Ovary (tissue), 9 donors: ENCODE results near the gene KANTR. TPM values are rescaled to one million over a fixed set of nuclear protein-coding genes. Genes with fewer than 3 reads are reported as not detected.

ENCODE experiments used
- DNase-seq, 5 donors: peaks; one replicate each; pipeline ENCODE4 v3.0.0-alpha.2; 2019 to 2020
- H3K27ac ChIP-seq, 2 donors: fragments of 200-600 bp; one replicate each; pipeline versions ENCODE4 v1.5.1 to v1.8.0; 2019 to 2022
- H3K27me3 ChIP-seq: fragments of 200-600 bp; one replicate; pipeline ENCODE4 v1.8.0; 2022
- H3K36me3 ChIP-seq: fragments of 200-600 bp; sonication (generic); one replicate; pipeline ENCODE4 v1.5.1; 2019
- H3K4me1 ChIP-seq: one replicate; pipeline ENCODE4 v1.8.1; 2013; ENCODE audit warnings: mild to moderate bottlenecking, moderate library complexity; ENCODE audit not compliant: insufficient read depth
- H3K4me3 ChIP-seq: fragments of 200-600 bp; sonication (generic); one replicate; pipeline ENCODE4 v1.5.1; 2017
- H3K9me3 ChIP-seq, 2 donors: fragments of 200-600 bp in 1 of 2; sonication (generic) in 1 of 2; one replicate each; pipeline versions ENCODE4 v1.5.1 to v1.8.1; 2013 to 2019; ENCODE audit warnings: mild to moderate bottlenecking in 1 of 2, moderate library complexity in 1 of 2
- CTCF ChIP-seq, 3 donors: fragments of 450-650 bp in 2 of 3; fragments of 200-600 bp in 1 of 3; IDR thresholded peaks; one replicate each; pipeline versions ENCODE4 v1.5.1 to v1.8.0; 2016 to 2022; ENCODE audit warnings: antibody characterized with exemption in 3 of 3, mild to moderate bottlenecking in 1 of 3
- EP300 ChIP-seq: sonication (generic); formaldehyde crosslinking; IDR thresholded peaks from one replicate; pipeline ENCODE4 v1.6.1; 2017; ENCODE audit warnings: antibody characterized with exemption
- POLR2A ChIP-seq: fragments of 450-650 bp; IDR thresholded peaks from one replicate; pipeline ENCODE4 v1.6.1; 2017; ENCODE audit warnings: antibody characterized with exemption, mild to moderate bottlenecking, moderate library complexity
- WGBS, 3 donors: extraction: QIAGEN DNeasy Blood & Tissue Kit in 1 of 3; methylation state at CpG; one replicate each; pipeline versions ENCODE4 v1.1.5 to v1.1.7; 2013 to 2017; 5-methylcytosine and 5-hydroxymethylcytosine counted together
- intact Hi-C, 4 donors: fragments of 100-400 bp; cut with DNase I; formaldehyde crosslinking; loops; one replicate each; pipeline versions ENCODE4 v1.11.0 to v1.15.1; 2022 to 2023
- polyA plus RNA-seq, 2 donors: library from polyadenylated mRNA; stranded (reverse); fragments of 200-250 nt in 1 of 2; fragments of 350-450 nt in 1 of 2; fragmentation: Illumina TruSeq in 1 of 2; extraction: RNeasy Lipid Tissue Mini Kit (QIAGEN cat#74804) in 1 of 2; gene quantifications; one replicate each; pipeline ENCODE4 v1.2.3, GENCODE V29; 2013 to 2014
- total RNA-seq, 7 donors: library from RNA; depleted of rRNA in 2 of 7; stranded (reverse); fragments of >200 nt in 2 of 7; fragmentation: NEBNext Ultra II Directional in 3 of 7; extraction: Animal tissue kit (Norgen Biotek cat#: 25700) in 3 of 7; gene quantifications; one replicate each; pipeline versions ENCODE4 v1.1.0 to v1.2.4, GENCODE V29; 2016 to 2023
- donor health status: DM: no; HTN: no; CAD: no; lungs with moderate emphysema.
- donor health status: DM: no; HTN: no; CAD: no.
- donor health status: Bipolar disorder and iron deficiency.
- donor health status: DM: yes; HTN: yes; CAD: no.
- donor health status: DM: no; HTN: no; CAD: no.
- donor health status: DM: yes; HTN: yes; CAD: no.

Gene KANTR
- total and polyA plus RNA-seq, 9 donors: 7.5 to 21.0 (median 14.2) TPM

DNA sequence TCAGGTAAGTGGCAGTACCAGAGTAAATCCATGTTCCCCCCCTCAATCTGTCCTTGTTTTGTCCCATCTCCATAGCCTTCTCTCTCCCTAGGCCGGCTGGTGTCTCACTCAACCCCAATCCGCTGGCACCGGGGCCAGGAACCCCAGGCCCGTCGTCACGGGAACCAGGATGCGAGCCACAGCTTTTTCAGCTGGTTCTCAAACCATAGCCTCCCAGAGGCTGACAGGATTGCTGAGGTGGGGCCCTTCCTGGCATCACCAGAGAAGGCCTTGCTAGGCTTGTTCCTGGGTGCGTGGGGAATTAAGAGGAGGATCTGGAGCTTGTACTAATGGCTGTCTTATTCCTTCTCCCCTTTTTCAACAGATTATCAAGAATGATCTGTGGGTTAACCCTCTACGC, 9.1 kb upstream of the KANTR start:
- no peaks in the 10 kb centered on the region for H3K27me3 ChIP-seq
- no peak overlapping the region for H3K27ac ChIP-seq
- H3K4me3 ChIP-seq: no peak overlapping the region
- H3K4me1 ChIP-seq: peaks cover 3% of the 10 kb centered on the region
- H3K9me3 ChIP-seq: no peaks in the 10 kb centered on the region
- DNase-seq: no peak
- TF ChIP-seq EP300 (no peak), CTCF (IDR thresholded peaks at IDR 0.05) (no peak)
- 59 to 75% (median 73%) methylated on average over 9 of the region's 9 CpGs for WGBS, 3 donors
- H3K36me3 ChIP-seq: no peaks in the 10 kb centered on the region
- intact Hi-C loops: no loop called here

DNA sequence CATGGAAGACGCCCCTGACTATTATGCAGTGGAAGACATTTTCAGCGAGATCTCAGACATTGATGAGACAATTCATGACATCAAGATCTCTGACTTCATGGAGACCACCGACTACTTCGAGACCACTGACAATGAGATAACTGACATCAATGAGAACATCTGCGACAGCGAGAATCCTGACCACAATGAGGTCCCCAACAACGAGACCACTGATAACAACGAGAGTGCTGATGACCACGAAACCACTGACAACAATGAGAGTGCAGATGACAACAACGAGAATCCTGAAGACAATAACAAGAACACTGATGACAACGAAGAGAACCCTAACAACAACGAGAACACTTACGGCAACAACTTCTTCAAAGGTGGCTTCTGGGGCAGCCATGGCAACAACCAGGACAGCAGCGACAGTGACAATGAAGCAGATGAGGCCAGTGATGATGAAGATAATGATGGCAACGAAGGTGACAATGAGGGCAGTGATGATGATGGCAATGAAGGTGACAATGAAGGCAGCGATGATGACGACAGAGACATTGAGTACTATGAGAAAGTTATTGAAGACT, 8.2 kb upstream of the KANTR start:
- H3K9me3 ChIP-seq: no peaks in the 10 kb centered on the region
- H3K36me3 ChIP-seq: no peaks in the 10 kb centered on the region
- intact Hi-C loops: no loop called here
- WGBS, 3 donors: 58 to 68% (median 63%) methylated on average over 17 of the region's 17 CpGs
- H3K27ac ChIP-seq: no peak overlapping the region
- H3K27me3 ChIP-seq: no peaks in the 10 kb centered on the region
- DNase-seq: no peak
- peaks cover 3% of the 10 kb centered on the region for H3K4me1 ChIP-seq
- TF ChIP-seq EP300 (no peak), CTCF (IDR thresholded peaks at IDR 0.05) (no peak), POLR2A (no peak)
- no peak overlapping the region for H3K4me3 ChIP-seq

GRCh38 chrX:53086464-53086863, 7.5 kb upstream of the KANTR start:
- Histone ChIP-seq H3K4me3 (no peak overlapping the region), H3K27ac (no peak overlapping the region), H3K27me3 (no peaks in the 10 kb centered on the region), H3K9me3 (no peaks in the 10 kb centered on the region), H3K4me1 (peaks cover 3% of the 10 kb centered on the region), H3K36me3 (no peaks in the 10 kb centered on the region)
- intact Hi-C loops: no loop called here
- WGBS, 3 donors: 10 to 14% (median 13%) methylated on average over 6 of the region's 6 CpGs
- TF ChIP-seq EP300: no peak
- TF ChIP-seq POLR2A: no peak
- TF ChIP-seq CTCF (IDR thresholded peaks at IDR 0.05): no peak
- peak; percentile 81 to 91 (median 82) for DNase-seq

DNA sequence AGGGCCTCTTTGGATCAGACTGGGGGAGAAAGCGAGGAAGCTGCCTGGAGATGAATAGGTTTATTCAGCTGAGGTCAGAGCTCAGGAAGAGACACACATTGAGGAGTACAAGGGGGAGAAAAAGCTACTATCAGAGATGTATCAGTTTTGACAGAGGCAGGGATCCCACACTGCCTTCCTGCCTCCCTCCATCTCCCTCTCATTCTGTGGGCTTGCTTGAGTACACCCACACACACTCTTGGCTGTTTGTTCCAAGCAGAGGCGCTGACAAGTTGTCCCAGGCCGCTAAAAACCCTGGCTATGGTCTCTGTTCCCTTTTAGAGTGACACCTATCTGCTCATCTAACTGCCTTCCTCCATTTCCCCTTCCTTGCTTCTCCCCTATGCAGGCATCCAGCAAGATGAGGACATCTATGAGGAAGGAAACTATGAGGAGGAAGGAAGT, 6.5 kb upstream of the KANTR start:
- 35 to 46% (median 40%) methylated on average over 3 of the region's 3 CpGs for WGBS, 3 donors
- TF ChIP-seq CTCF (IDR thresholded peaks at IDR 0.05) (no peak), EP300 (no peak), POLR2A (no peak)
- H3K4me3 ChIP-seq: no peak overlapping the region

More for the DNA sequence above, 6.5 kb upstream of the KANTR start:
- Histone ChIP-seq H3K9me3 (no peaks in the 10 kb centered on the region), H3K36me3 (no peaks in the 10 kb centered on the region), H3K27ac (peak overlapping the region; percentile 68 to 81), H3K4me1 (peaks cover 3% of the 10 kb centered on the region), H3K27me3 (no peaks in the 10 kb centered on the region)
- intact Hi-C loops: no loop called here
- no peak for DNase-seq
